ENCODE results near the gene CADPS.

The CADPS gene

DNA sequence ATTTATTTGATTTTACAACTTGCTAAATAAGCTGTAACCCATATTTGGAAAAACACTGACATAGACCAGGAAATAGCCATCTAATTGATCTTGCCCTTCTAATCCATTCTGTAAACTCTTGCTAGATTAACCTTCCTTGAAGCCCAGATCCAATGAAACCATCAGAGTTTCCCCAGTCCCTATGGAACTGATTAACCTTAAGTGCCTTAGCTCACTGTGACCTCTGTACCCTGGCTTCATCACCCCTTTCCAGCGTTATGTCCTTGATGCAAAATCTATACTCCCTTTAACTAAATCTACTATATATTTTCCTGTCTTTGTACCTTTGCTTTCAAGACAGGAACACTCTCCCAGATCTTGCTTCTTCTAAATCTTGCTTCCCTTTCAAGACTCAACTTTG lies 42.9 kb upstream of the CADPS start:
- TF ChIP-seq, protein P1, sequence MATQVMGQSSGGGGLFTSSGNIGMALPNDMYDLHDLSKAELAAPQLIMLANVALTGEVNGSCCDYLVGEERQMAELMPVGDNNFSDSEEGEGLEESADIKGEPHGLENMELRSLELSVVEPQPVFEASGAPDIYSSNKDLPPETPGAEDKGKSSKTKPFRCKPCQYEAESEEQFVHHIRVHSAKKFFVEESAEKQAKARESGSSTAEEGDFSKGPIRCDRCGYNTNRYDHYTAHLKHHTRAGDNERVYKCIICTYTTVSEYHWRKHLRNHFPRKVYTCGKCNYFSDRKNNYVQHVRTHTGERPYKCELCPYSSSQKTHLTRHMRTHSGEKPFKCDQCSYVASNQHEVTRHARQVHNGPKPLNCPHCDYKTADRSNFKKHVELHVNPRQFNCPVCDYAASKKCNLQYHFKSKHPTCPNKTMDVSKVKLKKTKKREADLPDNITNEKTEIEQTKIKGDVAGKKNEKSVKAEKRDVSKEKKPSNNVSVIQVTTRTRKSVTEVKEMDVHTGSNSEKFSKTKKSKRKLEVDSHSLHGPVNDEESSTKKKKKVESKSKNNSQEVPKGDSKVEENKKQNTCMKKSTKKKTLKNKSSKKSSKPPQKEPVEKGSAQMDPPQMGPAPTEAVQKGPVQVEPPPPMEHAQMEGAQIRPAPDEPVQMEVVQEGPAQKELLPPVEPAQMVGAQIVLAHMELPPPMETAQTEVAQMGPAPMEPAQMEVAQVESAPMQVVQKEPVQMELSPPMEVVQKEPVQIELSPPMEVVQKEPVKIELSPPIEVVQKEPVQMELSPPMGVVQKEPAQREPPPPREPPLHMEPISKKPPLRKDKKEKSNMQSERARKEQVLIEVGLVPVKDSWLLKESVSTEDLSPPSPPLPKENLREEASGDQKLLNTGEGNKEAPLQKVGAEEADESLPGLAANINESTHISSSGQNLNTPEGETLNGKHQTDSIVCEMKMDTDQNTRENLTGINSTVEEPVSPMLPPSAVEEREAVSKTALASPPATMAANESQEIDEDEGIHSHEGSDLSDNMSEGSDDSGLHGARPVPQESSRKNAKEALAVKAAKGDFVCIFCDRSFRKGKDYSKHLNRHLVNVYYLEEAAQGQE (IDR thresholded peaks at IDR 0.05; ENCODE audit: insufficient replicate concordance, low read depth): no peak
- TF ChIP-seq GABPA (IDR thresholded peaks at IDR 0.05; ENCODE audit: low read depth) (no peak), POLR2AphosphoS5 (IDR thresholded peaks at IDR 0.05; ENCODE audit: low read depth) (no peak), SPI1 (IDR thresholded peaks at IDR 0.05; ENCODE audit: borderline replicate concordance, low read depth) (no peak), CTCF (IDR thresholded peaks at IDR 0.05; ENCODE audit: insufficient read depth, low read length) (no peak)

GRCh38 chr3:62911526-62911925 lies 36.3 kb upstream of the CADPS start:
- Histone ChIP-seq H3K27me3 (ENCODE audit: insufficient read depth, poor library complexity, severe bottlenecking) (no peaks in the 10 kb centered on the region), H3K4me3 (replicated peaks; ENCODE audit: insufficient read depth, low read length) (no peak overlapping the region), H3K27ac (replicated peaks) (no peak overlapping the region)
- no peak for DNase-seq (ENCODE audit: low read depth in 1 of 2, low spot score in 1 of 2)
- TF ChIP-seq SPI1 (IDR thresholded peaks at IDR 0.05; ENCODE audit: borderline replicate concordance, low read depth) (no peak), CTCF (IDR thresholded peaks at IDR 0.05; ENCODE audit: insufficient read depth, low read length) (no peak), GABPA (IDR thresholded peaks at IDR 0.05; ENCODE audit: low read depth) (no peak), POLR2AphosphoS5 (IDR thresholded peaks at IDR 0.05; ENCODE audit: low read depth) (no peak)
- TF ChIP-seq, protein P1 (IDR thresholded peaks at IDR 0.05; ENCODE audit: insufficient replicate concordance, low read depth): no peak

More for the DNA sequence above, 42.9 kb upstream of the CADPS start:
- Histone ChIP-seq H3K4me3 (replicated peaks; ENCODE audit: insufficient read depth, low read length) (no peak overlapping the region), H3K27ac (replicated peaks) (no peak overlapping the region), H3K27me3 (ENCODE audit: insufficient read depth, poor library complexity, severe bottlenecking) (no peaks in the 10 kb centered on the region)
- no peak for DNase-seq (ENCODE audit: low read depth in 1 of 2, low spot score in 1 of 2)

DNA sequence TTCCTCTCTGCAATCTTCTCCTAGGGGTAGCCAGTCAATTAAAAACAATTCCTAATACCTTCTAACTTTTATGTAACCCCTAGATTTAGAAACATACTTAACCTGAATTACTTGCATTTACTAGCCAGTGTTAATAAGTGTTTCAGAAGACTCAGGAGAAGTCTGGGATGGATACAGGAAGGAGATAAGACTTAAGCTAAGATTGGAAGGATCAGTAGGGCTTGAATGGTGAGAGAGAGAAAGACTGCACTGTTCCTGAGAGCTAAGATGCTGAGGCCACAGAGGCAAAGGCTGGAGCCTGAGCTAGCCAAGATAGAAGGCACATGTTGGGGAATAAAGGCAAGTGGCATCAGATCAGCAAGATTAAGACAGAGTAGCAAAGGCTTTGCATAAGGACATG lies 30.1 kb upstream of the CADPS start:
- DNase-seq (ENCODE audit: low read depth in 1 of 2, low spot score in 1 of 2): no peak
- TF ChIP-seq SPI1 (IDR thresholded peaks at IDR 0.05; ENCODE audit: borderline replicate concordance, low read depth) (no peak), GABPA (IDR thresholded peaks at IDR 0.05; ENCODE audit: low read depth) (no peak), CTCF (IDR thresholded peaks at IDR 0.05; ENCODE audit: insufficient read depth, low read length) (no peak), POLR2AphosphoS5 (IDR thresholded peaks at IDR 0.05; ENCODE audit: low read depth) (no peak)
- TF ChIP-seq, protein P1 (IDR thresholded peaks at IDR 0.05; ENCODE audit: insufficient replicate concordance, low read depth): no peak
- H3K4me3 ChIP-seq (replicated peaks; ENCODE audit: insufficient read depth, low read length): no peak overlapping the region

More for the DNA sequence above, 30.1 kb upstream of the CADPS start:
- Histone ChIP-seq H3K27me3 (ENCODE audit: insufficient read depth, poor library complexity, severe bottlenecking) (no peaks in the 10 kb centered on the region), H3K27ac (replicated peaks) (no peak overlapping the region)
